Subcutaneous abdominal adipose tissue (tissue), 5 donors: Measurements from ENCODE around the gene ZNF443.
"Not testable (repeated sequence)": the region's sequence is repeated elsewhere in the genome, so short reads cannot be mapped to it uniquely, and the experiment has no call there.

Experiments used
- H3K27ac ChIP-seq: one replicate; pipeline ENCODE4 v1.7.0; 2013; ENCODE audit warnings: low read depth, mild to moderate bottlenecking, inconsistent platforms, low read length, moderate library complexity
- H3K27me3 ChIP-seq, 5 donors: one replicate each; pipeline ENCODE4 v1.7.0; 2013; ENCODE audit warnings: low read length in 5 of 5, inconsistent platforms in 1 of 5; ENCODE audit not compliant: control insufficient read depth in 5 of 5, insufficient read depth in 4 of 5
- H3K36me3 ChIP-seq, 5 donors: one replicate each; pipeline ENCODE4 v1.7.0; 2013; ENCODE audit warnings: low read length in 5 of 5; ENCODE audit not compliant: control insufficient read depth in 5 of 5, insufficient read depth in 5 of 5
- H3K4me1 ChIP-seq, 5 donors: one replicate each; pipeline ENCODE4 v1.7.0; 2013; ENCODE audit warnings: low read length in 5 of 5, mild to moderate bottlenecking in 3 of 5, moderate library complexity in 1 of 5; ENCODE audit not compliant: control insufficient read depth in 5 of 5, insufficient read depth in 5 of 5
- H3K4me3 ChIP-seq, 5 donors: one replicate each; pipeline ENCODE4 v1.7.0; 2013; ENCODE audit warnings: low read length in 5 of 5, low read depth in 1 of 5
- H3K9ac ChIP-seq, 5 donors: one replicate each; pipeline ENCODE4 v1.7.0; 2013; ENCODE audit warnings: low read length in 5 of 5, mild to moderate bottlenecking in 4 of 5, moderate library complexity in 3 of 5
- H3K9me3 ChIP-seq, 5 donors: one replicate each; pipeline ENCODE4 v1.7.0; 2013; ENCODE audit warnings: low read length in 5 of 5; ENCODE audit not compliant: control insufficient read depth in 5 of 5
- donor health status: healthy.
- donor health status: healthy.
- donor health status: healthy.
- donor health status: healthy.
- donor health status: healthy.

ZNF443 gene

DNA sequence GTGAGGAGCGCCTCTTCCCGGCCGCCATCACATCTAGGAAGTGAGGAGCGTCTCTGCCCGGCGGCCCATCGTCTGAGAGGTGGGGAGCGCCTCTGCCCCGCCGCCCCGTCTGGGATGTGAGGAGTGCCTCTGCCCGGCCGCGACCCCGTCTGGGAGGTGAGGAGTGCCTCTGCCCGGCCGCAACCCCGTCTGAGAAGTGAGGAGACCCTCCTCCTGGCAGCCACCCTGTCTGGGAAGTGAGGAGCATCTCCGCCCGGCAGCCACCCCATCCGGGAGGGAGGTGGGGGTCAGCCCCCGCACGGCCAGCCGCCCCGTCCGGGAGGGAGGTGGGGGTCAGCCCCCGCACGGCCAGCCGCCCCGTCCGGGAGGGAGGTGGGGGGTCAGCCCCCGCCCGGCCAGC is 26.8 kb upstream of the ZNF443 start:
- H3K27ac ChIP-seq, H3K9ac ChIP-seq, H3K4me1 ChIP-seq, H3K4me3 ChIP-seq, H3K27me3 ChIP-seq: not testable (repeated sequence)
- peaks cover 36 to 56% (median 45%) of the 10 kb centered on the region in 5 donors for H3K9me3 ChIP-seq
- peaks cover 15 to 23% (median 19%) of the 10 kb centered on the region in 5 donors for H3K36me3 ChIP-seq

DNA sequence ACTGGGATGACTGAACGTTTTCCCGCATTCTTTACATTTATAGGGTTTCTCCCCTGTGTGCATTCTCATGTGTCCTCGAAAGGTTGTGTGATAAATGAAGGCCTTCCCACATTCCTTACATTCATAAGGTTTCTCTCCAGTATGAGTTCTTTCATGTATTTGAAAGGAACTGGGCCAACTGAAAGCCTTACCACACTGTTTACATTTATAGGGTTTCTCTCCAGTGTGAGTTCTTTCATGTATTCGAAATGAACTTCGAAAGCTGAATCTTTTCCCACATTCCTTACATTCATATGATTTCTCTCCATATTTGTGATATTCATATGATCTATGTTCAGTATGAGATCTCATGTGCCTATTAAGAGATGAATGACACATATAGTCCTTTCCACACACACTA is 24.4 kb upstream of the ZNF443 start:
- H3K9me3 ChIP-seq, result peaks cover 38 to 62% (median 55%) of the 10 kb centered on the region in 5 donors
- H3K27ac ChIP-seq, result no peak overlapping the region
- H3K4me3 ChIP-seq, result peak overlapping the region in 4 of 5 donors; percentile 8 to 54 (median 44)
- peaks cover 0 to 3% (median 0%) of the 10 kb centered on the region in 5 donors for H3K4me1 ChIP-seq
- H3K27me3 ChIP-seq, result no peaks in the 10 kb centered on the region
- peaks cover 15 to 23% (median 19%) of the 10 kb centered on the region in 5 donors for H3K36me3 ChIP-seq
- no peak overlapping the region for H3K9ac ChIP-seq

- H3K4me3 ChIP-seq, result peak overlapping the region in 4 of 5 donors; percentile 33 to 54 (median 44)
- H3K9me3 ChIP-seq, result peaks cover 38 to 62% (median 51%) of the 10 kb centered on the region in 5 donors
- H3K9ac ChIP-seq, result no peak overlapping the region
- H3K36me3 ChIP-seq, result peaks cover 15 to 23% (median 19%) of the 10 kb centered on the region in 5 donors
- H3K4me1 ChIP-seq, result peaks cover 0 to 3% (median 0%) of the 10 kb centered on the region in 5 donors
- no peak overlapping the region for H3K27ac ChIP-seq
- H3K27me3 ChIP-seq, result no peaks in the 10 kb centered on the region
Measured at GRCh38 chr19:12464769-12465168, 23.9 kb upstream of the ZNF443 start.

DNA sequence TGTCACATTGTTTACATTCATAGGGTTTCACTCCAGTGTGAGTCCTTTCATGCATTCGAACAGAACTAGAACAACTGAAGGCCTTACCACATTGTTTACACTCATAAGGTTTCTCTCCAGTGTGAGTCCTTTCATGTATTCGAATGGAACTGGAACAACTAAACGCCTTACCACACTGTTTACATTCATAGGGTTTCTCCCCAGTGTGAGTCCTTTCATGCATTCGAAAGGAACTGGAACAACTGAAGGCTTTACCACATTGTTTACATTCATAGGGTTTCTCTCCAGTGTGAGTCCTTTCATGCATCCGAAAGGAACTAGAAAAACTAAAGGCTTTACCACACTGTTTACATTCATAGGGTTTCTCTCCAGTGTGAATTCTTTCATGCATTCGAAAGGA is 23.3 kb upstream of the ZNF443 start:
- not testable (repeated sequence) for H3K4me1 ChIP-seq, H3K27ac ChIP-seq, H3K27me3 ChIP-seq, H3K9ac ChIP-seq
- H3K4me3 ChIP-seq, result peak overlapping the region; percentile 17 to 54 (median 40)
- peaks cover 38 to 63% (median 51%) of the 10 kb centered on the region in 5 donors for H3K9me3 ChIP-seq
- H3K36me3 ChIP-seq, result peaks cover 15 to 23% (median 19%) of the 10 kb centered on the region in 5 donors

GRCh38 chr19:12453495-12453894 is 12.7 kb upstream of the ZNF443 start:
- Histone ChIP-seq H3K36me3 (no peaks in the 10 kb centered on the region), H3K4me1 (no peaks in the 10 kb centered on the region), H3K27ac (no peak overlapping the region), H3K9ac (no peak overlapping the region), H3K27me3 (no peaks in the 10 kb centered on the region), H3K4me3 (peak overlapping the region in 1 of 5 donors; percentile 29), H3K9me3 (peaks cover 0 to 37% (median 13%) of the 10 kb centered on the region in 5 donors)

GRCh38 chr19:12450844-12451243 is 10.0 kb upstream of the ZNF443 start:
- no peaks in the 10 kb centered on the region for H3K36me3 ChIP-seq
- H3K9ac ChIP-seq, result no peak overlapping the region
- H3K27ac ChIP-seq, result no peak overlapping the region
- H3K4me3 ChIP-seq, result peak overlapping the region in 2 of 5 donors; percentile 28 to 35
- H3K27me3 ChIP-seq, result no peaks in the 10 kb centered on the region
- H3K4me1 ChIP-seq, result no peaks in the 10 kb centered on the region
- peaks cover 0 to 29% (median 13%) of the 10 kb centered on the region in 5 donors for H3K9me3 ChIP-seq

GRCh38 chr19:12448808-12449207 is 8.0 kb upstream of the ZNF443 start:
- Histone ChIP-seq H3K4me3 (no peak overlapping the region), H3K9me3 (peaks cover 0 to 21% (median 13%) of the 10 kb centered on the region in 5 donors), H3K27ac (no peak overlapping the region), H3K9ac (no peak overlapping the region), H3K27me3 (no peaks in the 10 kb centered on the region), H3K36me3 (no peaks in the 10 kb centered on the region), H3K4me1 (no peaks in the 10 kb centered on the region)

DNA sequence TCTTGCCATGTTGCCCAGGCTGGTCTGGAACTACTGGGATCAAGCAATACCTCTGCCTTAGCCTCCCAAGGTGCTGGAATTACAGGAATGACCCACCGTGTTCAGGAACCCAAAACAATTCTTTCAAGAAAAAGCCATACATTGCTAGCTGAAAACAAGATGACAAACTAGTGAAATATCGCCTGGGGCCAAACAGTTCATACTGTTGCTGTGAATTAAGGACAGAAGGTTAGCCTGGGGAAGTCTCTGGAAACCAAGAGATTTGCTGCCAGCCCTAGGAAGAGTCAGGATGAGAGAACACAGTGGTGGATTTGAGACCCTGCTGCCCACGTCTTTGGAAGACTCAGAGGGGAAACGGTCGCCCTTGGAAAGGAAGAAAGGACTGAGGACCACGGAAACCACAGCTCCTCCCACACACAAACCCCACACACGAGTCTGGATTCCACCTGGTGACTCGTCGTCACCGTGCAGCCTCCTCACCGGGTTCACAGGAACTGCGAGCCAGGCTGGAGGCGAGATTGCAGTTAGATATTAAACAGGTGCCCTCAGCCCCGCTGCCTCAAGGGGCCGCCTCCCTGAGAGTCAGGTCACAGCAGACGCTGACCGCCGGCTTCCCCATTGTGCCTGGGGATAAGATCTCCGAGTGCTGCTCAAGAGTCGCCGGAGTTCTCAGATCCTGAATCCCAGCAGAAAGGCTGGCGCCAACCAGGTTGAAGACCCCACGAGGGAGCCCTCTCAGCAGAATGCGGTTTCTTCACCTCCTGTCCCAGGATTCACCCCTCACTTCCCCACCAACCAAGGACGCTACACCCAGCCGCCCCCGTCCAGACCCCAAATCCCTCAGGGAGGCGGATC is 908 bp downstream of the ZNF443 start:
- H3K9ac ChIP-seq, result peak overlapping the region in 3 of 5 donors; percentile 72 to 80 (median 73)
- peak overlapping the region; percentile 60 for H3K27ac ChIP-seq
- H3K4me3 ChIP-seq, result peak overlapping the region; percentile 66 to 91 (median 88)
- not testable (repeated sequence) for H3K9me3 ChIP-seq, H3K36me3 ChIP-seq, H3K27me3 ChIP-seq
- H3K4me1 ChIP-seq, result peaks cover 0 to 12% (median 10%) of the 10 kb centered on the region in 5 donors

DNA sequence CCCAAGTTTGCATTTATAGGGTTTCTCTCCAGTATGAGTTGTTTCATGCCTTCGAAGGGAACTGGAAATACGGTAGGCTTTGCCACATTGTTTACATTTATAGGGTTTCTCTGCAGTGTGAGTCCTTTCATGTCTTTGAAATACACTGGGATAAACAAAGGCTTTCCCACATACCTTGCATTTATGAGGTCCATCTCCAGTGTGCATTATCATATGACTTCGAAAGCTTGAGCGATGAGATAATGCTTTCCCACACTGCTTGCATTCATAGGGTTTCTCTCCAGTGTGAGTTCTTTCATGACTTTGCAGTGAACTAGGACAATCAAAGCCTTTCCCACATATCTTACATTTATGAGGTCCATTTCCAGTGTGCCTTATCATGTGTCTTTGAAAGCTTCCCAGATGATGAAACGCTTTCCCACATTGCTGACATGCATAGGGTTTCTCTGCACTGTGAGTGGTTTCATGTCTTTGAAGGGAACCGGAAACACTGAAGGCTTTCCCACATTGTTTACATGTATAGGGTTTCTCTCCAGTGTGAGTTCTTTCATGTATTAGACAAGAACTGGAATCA is 10.0 kb downstream of the ZNF443 start:
- Histone ChIP-seq H3K36me3 (peaks cover 12 to 23% (median 18%) of the 10 kb centered on the region in 5 donors), H3K9me3 (peaks cover 0 to 17% (median 4%) of the 10 kb centered on the region in 5 donors), H3K4me3 (peak overlapping the region in 1 of 5 donors; percentile 6)
- not testable (repeated sequence) for H3K27ac ChIP-seq, H3K9ac ChIP-seq, H3K4me1 ChIP-seq, H3K27me3 ChIP-seq

- H3K27ac ChIP-seq, result no peak overlapping the region
- no peak overlapping the region for H3K4me3 ChIP-seq
- peaks cover 0 to 12% (median under 1%) of the 10 kb centered on the region in 5 donors for H3K9me3 ChIP-seq
- no peaks in the 10 kb centered on the region for H3K27me3 ChIP-seq
- H3K36me3 ChIP-seq, result peaks cover 4 to 14% (median 10%) of the 10 kb centered on the region in 5 donors
- no peak overlapping the region for H3K9ac ChIP-seq
- H3K4me1 ChIP-seq, result peaks cover 0 to 3% (median 0%) of the 10 kb centered on the region in 5 donors
Measured at GRCh38 chr19:12425888-12426274, 14.9 kb downstream of the ZNF443 start.
